ENCODE data around the gene ARHGEF1.

The ARHGEF1 gene

GRCh38 chr19:41845001-41845050 is 38.2 kb upstream of the ARHGEF1 start, which contains the start of gene DMRTC2:
Gene DMRTC2, plus strand, starts transcription at chr19:41845042. Its CDS starts 2,387 bp downstream, at chr19:41847429.
- H3K27me3 ChIP-seq (replicated peaks): no peaks in the 10 kb centered on the region
- no peaks in the 10 kb centered on the region for H3K36me3 ChIP-seq (replicated peaks)
- in situ Hi-C loops (cut with HindIII; ENCODE audit: low pct_ligation_motif_present, low sequenced_read_pairs): no loop called here
- DNase-seq: no peak
- no peak within 1 kb of the TSS for H3K4me3 ChIP-seq (ENCODE audit: low read depth, low read length)
- H3K27ac ChIP-seq: no peak within 1 kb of the TSS
- no peak for TF ChIP-seq CTCF (IDR thresholded peaks at IDR 0.05; ENCODE audit: low read depth, low read length, missing control alignments)

GRCh38 chr19:41845051-41845590 is 37.9 kb upstream of the ARHGEF1 start:
- TF ChIP-seq CTCF (IDR thresholded peaks at IDR 0.05; ENCODE audit: low read depth, low read length, missing control alignments): no peak
- Histone ChIP-seq H3K27ac (no peak overlapping the region), H3K4me3 (ENCODE audit: low read depth, low read length) (no peak overlapping the region), H3K36me3 (replicated peaks) (no peaks in the 10 kb centered on the region), H3K27me3 (replicated peaks) (no peaks in the 10 kb centered on the region)
- DNase-seq: no peak
- in situ Hi-C loops (cut with HindIII; ENCODE audit: low pct_ligation_motif_present, low sequenced_read_pairs): no loop called here

- no peak for TF ChIP-seq CTCF (IDR thresholded peaks at IDR 0.05; ENCODE audit: low read depth, low read length, missing control alignments)
- no peak overlapping the region for H3K27ac ChIP-seq
- in situ Hi-C loops (cut with HindIII; ENCODE audit: low pct_ligation_motif_present, low sequenced_read_pairs): no loop called here
- DNase-seq: no peak
- peaks cover 10% of the 10 kb centered on the region for H3K27me3 ChIP-seq (replicated peaks)
- no peaks in the 10 kb centered on the region for H3K36me3 ChIP-seq (replicated peaks)
- H3K4me3 ChIP-seq (ENCODE audit: low read depth, low read length): no peak overlapping the region
Measured at GRCh38 chr19:41847351-41848105, 35.5 kb upstream of the ARHGEF1 start.

GRCh38 chr19:41848666-41849065 is 34.3 kb upstream of the ARHGEF1 start:
- no peak for TF ChIP-seq CTCF (IDR thresholded peaks at IDR 0.05; ENCODE audit: low read depth, low read length, missing control alignments)
- Histone ChIP-seq H3K4me3 (ENCODE audit: low read depth, low read length) (no peak overlapping the region), H3K27me3 (replicated peaks) (peaks cover 10% of the 10 kb centered on the region), H3K36me3 (replicated peaks) (no peaks in the 10 kb centered on the region), H3K27ac (no peak overlapping the region)
- DNase-seq: no peak
- in situ Hi-C loops (cut with HindIII; ENCODE audit: low pct_ligation_motif_present, low sequenced_read_pairs): no loop called here

- in situ Hi-C loops (cut with HindIII; ENCODE audit: low pct_ligation_motif_present, low sequenced_read_pairs): no loop called here
- TF ChIP-seq CTCF (IDR thresholded peaks at IDR 0.05; ENCODE audit: low read depth, low read length, missing control alignments): no peak
- no peak overlapping the region for H3K4me3 ChIP-seq (ENCODE audit: low read depth, low read length)
- no peaks in the 10 kb centered on the region for H3K36me3 ChIP-seq (replicated peaks)
- peaks cover 11% of the 10 kb centered on the region for H3K27me3 ChIP-seq (replicated peaks)
- no peak for DNase-seq
- H3K27ac ChIP-seq: no peak overlapping the region
Measured at GRCh38 chr19:41849067-41849466, 33.9 kb upstream of the ARHGEF1 start.

- in situ Hi-C loops (cut with HindIII; ENCODE audit: low pct_ligation_motif_present, low sequenced_read_pairs): no loop called here
- Histone ChIP-seq H3K27me3 (replicated peaks) (peaks cover 12% of the 10 kb centered on the region), H3K36me3 (replicated peaks) (no peaks in the 10 kb centered on the region), H3K4me3 (ENCODE audit: low read depth, low read length) (no peak overlapping the region), H3K27ac (no peak overlapping the region)
- no peak for TF ChIP-seq CTCF (IDR thresholded peaks at IDR 0.05; ENCODE audit: low read depth, low read length, missing control alignments)
- no peak for DNase-seq
Measured at GRCh38 chr19:41850381-41850780, 32.6 kb upstream of the ARHGEF1 start.

All from brain microvascular endothelial cell (primary cell).